ENCODE results near the gene ARID5B. TPM values are rescaled to one million over a fixed set of nuclear protein-coding genes. Genes with fewer than 3 reads are reported as not detected.

Gene ARID5B
- total RNA-seq, 1 experiment from 2014 or later: 0.04 TPM

DNA sequence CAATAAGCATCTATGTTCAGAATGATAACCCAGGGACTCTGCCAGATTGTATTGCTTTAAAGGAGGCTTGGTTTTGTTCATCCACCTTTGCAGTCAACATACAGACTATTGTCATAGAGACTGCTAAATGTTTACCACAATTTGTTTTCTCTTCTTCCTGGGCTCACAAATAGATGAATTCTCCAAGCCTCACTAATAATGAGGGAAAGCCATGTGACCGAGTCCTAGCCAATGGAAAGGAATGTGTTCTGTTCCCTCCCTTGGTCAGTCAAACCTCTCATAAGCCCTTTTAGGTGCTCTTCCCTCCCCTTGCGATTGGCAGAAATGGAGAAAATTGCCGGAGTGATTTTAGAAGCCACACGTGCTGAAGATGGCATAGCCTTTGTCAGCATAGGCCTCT, 230.2 kb downstream of the ARID5B start:
- TF ChIP-seq, protein P1, sequence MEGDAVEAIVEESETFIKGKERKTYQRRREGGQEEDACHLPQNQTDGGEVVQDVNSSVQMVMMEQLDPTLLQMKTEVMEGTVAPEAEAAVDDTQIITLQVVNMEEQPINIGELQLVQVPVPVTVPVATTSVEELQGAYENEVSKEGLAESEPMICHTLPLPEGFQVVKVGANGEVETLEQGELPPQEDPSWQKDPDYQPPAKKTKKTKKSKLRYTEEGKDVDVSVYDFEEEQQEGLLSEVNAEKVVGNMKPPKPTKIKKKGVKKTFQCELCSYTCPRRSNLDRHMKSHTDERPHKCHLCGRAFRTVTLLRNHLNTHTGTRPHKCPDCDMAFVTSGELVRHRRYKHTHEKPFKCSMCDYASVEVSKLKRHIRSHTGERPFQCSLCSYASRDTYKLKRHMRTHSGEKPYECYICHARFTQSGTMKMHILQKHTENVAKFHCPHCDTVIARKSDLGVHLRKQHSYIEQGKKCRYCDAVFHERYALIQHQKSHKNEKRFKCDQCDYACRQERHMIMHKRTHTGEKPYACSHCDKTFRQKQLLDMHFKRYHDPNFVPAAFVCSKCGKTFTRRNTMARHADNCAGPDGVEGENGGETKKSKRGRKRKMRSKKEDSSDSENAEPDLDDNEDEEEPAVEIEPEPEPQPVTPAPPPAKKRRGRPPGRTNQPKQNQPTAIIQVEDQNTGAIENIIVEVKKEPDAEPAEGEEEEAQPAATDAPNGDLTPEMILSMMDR (conservative IDR thresholded peaks at IDR 0.05): no peak
- no peaks in the 10 kb centered on the region for H4K20me1 ChIP-seq (ENCODE audit: control insufficient read depth, insufficient read depth, insufficient read length)
- no peak overlapping the region for H2BK5ac ChIP-seq (ENCODE audit: insufficient read length, low read length)
- H4K5ac ChIP-seq (ENCODE audit: insufficient read length, low read depth, low read length): no peak overlapping the region
- no peak overlapping the region for H4K8ac ChIP-seq (replicated peaks; ENCODE audit: insufficient read length, low read depth, low read length)
- no peak overlapping the region for H3K4me2 ChIP-seq (ENCODE audit: insufficient read depth, insufficient read length, low read length)
- H4K91ac ChIP-seq (ENCODE audit: insufficient read length, low read depth, low read length): no peak overlapping the region
- H2BK20ac ChIP-seq (ENCODE audit: low read depth, low read length, poor library complexity, severe bottlenecking): no peak overlapping the region
- peaks cover 0 to 9% (median 2%) of the 10 kb centered on the region in 3 experiments; a peak in 2 of 7 replicates for H3K36me3 Mint-ChIP-seq (ENCODE audit: insufficient read depth in 1 of 3, low read depth in 3 of 3)
- H3K18ac ChIP-seq (ENCODE audit: insufficient read length, low read depth, low read length): no peak overlapping the region
- H2BK15ac ChIP-seq (ENCODE audit: low read depth, low read length): no peak overlapping the region
- no peak overlapping the region for H3K56ac ChIP-seq (ENCODE audit: insufficient read length, low read depth, low read length)
- H3K23me2 ChIP-seq (ENCODE audit: insufficient read length, low read depth, low read length, poor library complexity, severe bottlenecking): no peaks in the 10 kb centered on the region
- DNase-seq: no peak
- WGBS (ENCODE audit: extremely low coverage, insufficient read length, low lambda C conversion rate): no CpG with 5 or more reads among the region's 4 CpGs
- H3K4me1 ChIP-seq (ENCODE audit: insufficient read depth, low read length): no peaks in the 10 kb centered on the region
- no peak overlapping the region for H3K14ac ChIP-seq (ENCODE audit: insufficient read depth, low read length)
- H3K27me3 Mint-ChIP-seq (ENCODE audit: low read depth): no peaks in the 10 kb centered on the region
- H2AFZ ChIP-seq (ENCODE audit: low read length): no peak overlapping the region
- H3K4ac ChIP-seq (ENCODE audit: low read depth, low read length): no peak overlapping the region
- no peak overlapping the region for H2AK5ac ChIP-seq (ENCODE audit: insufficient read length, low read length)
- H3K27ac Mint-ChIP-seq: no peak overlapping the region
- H3K4me1 Mint-ChIP-seq: no peaks in the 10 kb centered on the region
- no peak overlapping the region for H3K23ac ChIP-seq (ENCODE audit: insufficient read length, low read depth, low read length)
- no peak overlapping the region for H3T11ph ChIP-seq (ENCODE audit: low read length)
- no peaks in the 10 kb centered on the region for H3K27me3 ChIP-seq (ENCODE audit: insufficient read depth, low read length)
- H3K9ac ChIP-seq (ENCODE audit: extremely low read depth, insufficient read length, low read length): no peak overlapping the region
- H3K9me3 ChIP-seq (ENCODE audit: control insufficient read depth, low read depth, low read length): no peaks in the 10 kb centered on the region
- no peak overlapping the region for H3K4me3 Mint-ChIP-seq
- H3K79me2 ChIP-seq (ENCODE audit: insufficient read depth, low read length): no peaks in the 10 kb centered on the region
- H3K9me3 Mint-ChIP-seq: peaks cover 8% of the 10 kb centered on the region in 2 experiments; a peak in 4 of 5 replicates
- H2BK120ac ChIP-seq (ENCODE audit: low read depth, low read length, poor library complexity, severe bottlenecking): no peak overlapping the region
- no peak overlapping the region for H3K27ac ChIP-seq (ENCODE audit: insufficient read length, low read depth, low read length)
- H3K79me1 ChIP-seq (ENCODE audit: insufficient read depth, low read depth, low read length, poor library complexity, severe bottlenecking): no peaks in the 10 kb centered on the region
- no peak overlapping the region for H2BK12ac ChIP-seq (ENCODE audit: insufficient read length, low read depth, low read length)
